GM13976 (cell line): ENCODE results near the gene SULT1C3.

Experiments
- DNase-seq: peaks from one replicate; pipeline ENCODE4 v3.0.0; 2012; ENCODE audit warnings: low spot score
- CTCF ChIP-seq: IDR thresholded peaks from 2 replicates; pipeline ENCODE4 v1.5.1; 2012; ENCODE audit warnings: borderline replicate concordance, mild to moderate bottlenecking; ENCODE audit not compliant: insufficient read depth; ENCODE audit errors: extremely low read depth, missing control alignments, control extremely low read depth
- in situ Hi-C: fragments of 300-500 bp; cut with MboI; formaldehyde crosslinking; loops from one replicate; pipeline ENCODE4 v1.12.0; 2022; ENCODE audit warnings: low sequenced_read_pairs, mixed read lengths, inconsistent platforms; ENCODE audit not compliant: unreplicated experiment

The SULT1C3 gene

GRCh38 chr2:108239786-108240185 lies at the start of gene SULT1C3:
TSS of gene SULT1C3 (plus strand) at chr2:108239968. CDS start at chr2:108247195, 7,227 bp downstream.
- no peak for DNase-seq
- no peak for TF ChIP-seq CTCF
- in situ Hi-C loops = no loop called here

GRCh38 chr2:108193251-108193650 lies 46.5 kb upstream of the SULT1C3 start:
- DNase-seq = no peak
- in situ Hi-C loops = no loop called here

GRCh38 chr2:108194409-108195132 lies 45.2 kb upstream of the SULT1C3 start:
- in situ Hi-C loops = no loop called here

More at GRCh38 chr2:108193251-108193650, 46.5 kb upstream of the SULT1C3 start:
- no peak for TF ChIP-seq CTCF

GRCh38 chr2:108195133-108195439 lies 44.7 kb upstream of the SULT1C3 start:
- DNase-seq = no peak
- in situ Hi-C loops = no loop called here
- no peak for TF ChIP-seq CTCF

More at GRCh38 chr2:108194409-108195132, 45.2 kb upstream of the SULT1C3 start:
- DNase-seq = no peak
- no peak for TF ChIP-seq CTCF

- no peak for TF ChIP-seq CTCF
These were observed 40.0 kb upstream of the SULT1C3 start for GRCh38 chr2:108199726-108200125.

GRCh38 chr2:108200569-108200968 lies 39.2 kb upstream of the SULT1C3 start:
- no peak for TF ChIP-seq CTCF
- in situ Hi-C loops = no loop called here
- no peak for DNase-seq

More at GRCh38 chr2:108199726-108200125, 40.0 kb upstream of the SULT1C3 start:
- in situ Hi-C loops = no loop called here
- DNase-seq = no peak
